Right lobe of liver (tissue), 6 donors: Measurements from ENCODE around the gene CDC14A. TPM values are rescaled to one million over a fixed set of nuclear protein-coding genes. Genes with fewer than 3 reads are reported as not detected.

Source experiments
- ATAC-seq, 4 donors: fragments of 200-7000 bp; cut with Tn5 transposase; one replicate each; pipeline ENCODE4 v1.9.1; 2020; ENCODE audit warnings: mild to moderate bottlenecking in 4 of 4, moderate library complexity in 4 of 4
- DNase-seq, 3 donors: peaks; one replicate each; pipeline ENCODE4 v3.0.0-alpha.2; 2020
- H3K27ac ChIP-seq, 3 donors: fragments of 200-600 bp; one replicate each; pipeline ENCODE4 v1.8.0; 2022
- H3K27me3 ChIP-seq, 2 donors: fragments of 200-600 bp; one replicate each; pipeline ENCODE4 v1.8.0; 2022
- H3K36me3 ChIP-seq, 4 donors: fragments of 200-600 bp; sonication (generic) in 1 of 4; one replicate each; pipeline versions ENCODE4 v1.5.1 to v1.8.0; 2017 to 2022; ENCODE audit warnings: control low read depth in 1 of 4
- H3K4me1 ChIP-seq, 4 donors: fragments of 200-600 bp; sonication (generic) in 1 of 4; one replicate each; pipeline versions ENCODE4 v1.5.1 to v1.8.0; 2017 to 2022; ENCODE audit warnings: control low read depth in 1 of 4
- H3K4me3 ChIP-seq, 3 donors: fragments of 200-600 bp; one replicate each; pipeline ENCODE4 v1.8.0; 2022
- H3K9me3 ChIP-seq, 4 donors: fragments of 200-600 bp; sonication (generic) in 1 of 4; one replicate each; pipeline versions ENCODE4 v1.5.1 to v1.8.0; 2017 to 2022; ENCODE audit warnings: control low read depth in 1 of 4
- CTCF ChIP-seq, 4 donors: fragments of 200-600 bp in 3 of 4; fragments of 450-650 bp in 1 of 4; IDR thresholded peaks; one replicate each; pipeline versions ENCODE4 v1.5.1 to v1.8.0; 2016 to 2022; ENCODE audit warnings: antibody characterized with exemption in 4 of 4, mild to moderate bottlenecking in 2 of 4
- POLR2A ChIP-seq: fragments of 450-650 bp; IDR thresholded peaks from one replicate; pipeline ENCODE4 v1.6.1; 2017; ENCODE audit warnings: antibody characterized with exemption, mild to moderate bottlenecking
- WGBS: methylation state at CpG from one replicate; pipeline ENCODE4 v1.1.6; 2018; ENCODE audit warnings: low coverage, low lambda C conversion rate; ENCODE audit not compliant: insufficient coverage; ENCODE audit errors: missing lambda C conversion rate; 5-methylcytosine and 5-hydroxymethylcytosine counted together
- intact Hi-C, 2 donors: fragments of 100-400 bp; cut with DNase I; formaldehyde crosslinking; loops; one replicate each; pipeline versions ENCODE4 v1.11.2 to v1.14.1; 2022
- total RNA-seq, 6 experiments: library from RNA; depleted of rRNA in 2 of 6; stranded (reverse); fragments of >200 nt in 2 of 6; fragmentation: NEBNext Ultra II Directional in 3 of 6; extraction: Animal tissue kit (Norgen Biotek cat#: 25700) in 3 of 6; gene quantifications; one replicate each; pipeline versions ENCODE4 v1.1.0 to v1.2.4, GENCODE V29; 2016 to 2023
- donor health status: DM: no; HTN: yes; CAD: no.
- donor health status: DM: no; HTN: no; CAD: no.
- donor health status: DM: no; HTN: no; CAD: no.
- donor health status: DM: no; HTN: yes; CAD: no.
- donor health status: DM: no; HTN: yes; CAD: no.

CDC14A gene
- total RNA-seq, 6 experiments from 2014 or later = 1.1 to 3.3 (median 1.6) TPM

DNA sequence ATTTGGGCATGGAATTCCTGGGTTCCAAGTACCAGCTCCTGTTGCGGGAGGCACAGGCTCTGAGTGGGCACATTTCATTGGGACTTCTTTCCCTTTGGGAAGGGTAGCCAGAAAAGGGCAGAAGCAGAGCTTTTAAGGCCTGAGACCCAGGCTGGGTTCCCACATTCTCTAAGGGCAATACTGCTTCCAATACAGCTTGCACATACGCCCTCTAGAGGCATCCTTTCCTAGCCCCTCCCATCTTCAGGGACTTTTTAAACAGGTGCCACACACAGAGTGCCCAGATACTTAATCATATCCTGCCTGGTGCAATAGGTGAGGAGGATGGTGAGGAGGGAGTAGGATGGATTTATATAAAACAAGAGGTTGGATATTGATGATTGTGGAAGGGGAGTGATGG lies 191.3 kb downstream of the CDC14A start:
- 22% methylated on average over 1 of the region's 2 CpGs for WGBS
- Histone ChIP-seq H3K9me3 (no peaks in the 10 kb centered on the region), H3K4me3 (no peak overlapping the region), H3K36me3 (no peaks in the 10 kb centered on the region), H3K4me1 (peaks cover 0 to 17% (median 0%) of the 10 kb centered on the region in 4 donors), H3K27me3 (no peaks in the 10 kb centered on the region), H3K27ac (peak overlapping the region in 1 of 3 donors; percentile 20)
- intact Hi-C loops = no loop called here
- DNase-seq = no peak
- TF ChIP-seq CTCF (IDR thresholded peaks at IDR 0.05) (peak; percentile 51 to 63 (median 56)), POLR2A (no peak)
- ATAC-seq = peak; percentile 51 to 69 (median 64)

DNA sequence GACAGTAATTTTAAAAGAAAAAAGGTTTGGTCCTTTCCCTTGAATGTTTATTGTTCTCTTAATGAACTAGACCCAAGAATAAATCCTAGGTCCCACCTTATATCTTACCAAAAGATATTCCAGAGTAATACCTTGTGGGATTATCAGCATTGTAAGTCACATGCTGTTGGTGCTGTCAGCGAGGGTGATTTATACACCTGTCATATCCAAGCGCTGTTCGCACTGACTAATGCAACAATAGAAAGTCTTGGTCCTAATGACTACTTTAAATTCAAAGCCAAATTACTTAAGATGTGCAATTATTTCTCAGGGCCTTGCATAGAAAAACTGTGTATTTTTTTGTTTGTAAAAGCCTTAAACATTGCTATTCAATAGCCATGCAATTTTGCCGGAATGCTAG lies 192.5 kb downstream of the CDC14A start:
- WGBS = 93% methylated on average over 4 of the region's 4 CpGs
- no peak overlapping the region for H3K27ac ChIP-seq
- no peak for TF ChIP-seq CTCF (IDR thresholded peaks at IDR 0.05)
- no peak for TF ChIP-seq POLR2A
- DNase-seq (no peak), ATAC-seq (no peak)
- H3K9me3 ChIP-seq = no peaks in the 10 kb centered on the region
- H3K36me3 ChIP-seq = no peaks in the 10 kb centered on the region
- H3K4me3 ChIP-seq = no peak overlapping the region
- H3K4me1 ChIP-seq = peaks cover 0 to 17% (median 0%) of the 10 kb centered on the region in 4 donors
- H3K27me3 ChIP-seq = no peaks in the 10 kb centered on the region
- intact Hi-C loops = no loop called here

DNA sequence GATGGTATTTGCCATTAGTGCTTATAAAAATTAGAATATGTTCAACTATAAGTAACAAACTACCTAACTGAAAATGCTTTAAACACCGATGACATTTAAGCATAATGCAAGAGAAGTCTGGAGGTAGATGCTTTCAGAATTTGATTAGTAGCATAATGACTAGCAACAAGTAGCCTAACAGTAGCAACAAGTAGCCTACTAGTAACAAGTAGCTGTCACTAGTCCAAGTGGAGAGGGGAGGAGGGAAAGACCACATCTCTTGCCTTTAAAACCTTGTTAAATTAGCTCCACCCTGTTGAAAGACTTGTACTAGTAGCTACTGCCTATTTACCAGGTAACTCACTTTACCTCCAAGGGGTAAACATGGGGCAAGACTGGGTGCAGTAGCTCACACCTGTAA lies 193.5 kb downstream of the CDC14A start:
- Histone ChIP-seq H3K4me3 (no peak overlapping the region), H3K36me3 (no peaks in the 10 kb centered on the region), H3K27ac (no peak overlapping the region), H3K27me3 (no peaks in the 10 kb centered on the region), H3K4me1 (peaks cover 0 to 17% (median 0%) of the 10 kb centered on the region in 4 donors), H3K9me3 (no peaks in the 10 kb centered on the region)
- no peak for DNase-seq
- TF ChIP-seq CTCF (IDR thresholded peaks at IDR 0.05) (no peak), POLR2A (no peak)
- intact Hi-C loops = no loop called here
- no peak for ATAC-seq
- 100% methylated on average over 1 of the region's 1 CpG for WGBS

- intact Hi-C loops = no loop called here
- no peaks in the 10 kb centered on the region for H3K27me3 ChIP-seq
- no peak for ATAC-seq
These were observed 199.7 kb downstream of the CDC14A start for GRCh38 chr1:100552031-100552430.

DNA sequence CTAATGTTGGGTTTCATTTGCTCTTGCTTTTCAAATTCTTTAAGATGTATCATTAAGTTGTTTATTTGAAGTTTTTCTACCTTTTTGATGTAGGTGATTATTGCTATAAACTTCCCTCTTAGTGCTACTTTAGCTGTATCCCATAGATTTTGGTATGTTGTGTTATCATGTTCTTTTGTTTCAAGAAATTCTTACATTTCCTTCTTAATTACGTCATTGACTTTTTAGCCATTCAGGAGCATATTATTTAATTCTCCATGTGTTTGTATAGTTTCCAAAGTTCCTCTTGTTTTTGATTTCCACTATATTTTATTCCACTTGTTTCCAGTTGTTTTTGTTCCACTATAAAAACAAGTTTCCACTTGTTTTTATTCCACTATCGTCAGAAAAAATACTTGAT lies 200.6 kb downstream of the CDC14A start:
- TF ChIP-seq CTCF (IDR thresholded peaks at IDR 0.05) = no peak
- TF ChIP-seq POLR2A = no peak

More at GRCh38 chr1:100552031-100552430, 199.7 kb downstream of the CDC14A start:
- no peaks in the 10 kb centered on the region for H3K4me1 ChIP-seq
- no peak for DNase-seq
- TF ChIP-seq POLR2A = no peak
- H3K4me3 ChIP-seq = no peak overlapping the region
- 49% methylated on average over 2 of the region's 2 CpGs for WGBS
- no peak overlapping the region for H3K27ac ChIP-seq
- no peaks in the 10 kb centered on the region for H3K36me3 ChIP-seq
- H3K9me3 ChIP-seq = peaks cover 0 to 16% (median 0%) of the 10 kb centered on the region in 4 donors

More for the DNA sequence above, 200.6 kb downstream of the CDC14A start:
- Histone ChIP-seq H3K27me3 (no peaks in the 10 kb centered on the region), H3K9me3 (peaks cover 0 to 16% (median 0%) of the 10 kb centered on the region in 4 donors), H3K36me3 (no peaks in the 10 kb centered on the region), H3K4me1 (no peaks in the 10 kb centered on the region), H3K27ac (no peak overlapping the region), H3K4me3 (no peak overlapping the region)
- no peak for ATAC-seq
- DNase-seq = no peak
- intact Hi-C loops = no loop called here
- WGBS = 64% methylated on average over 2 of the region's 2 CpGs
